Measurements from ENCODE around the gene CXorf66. TPM values are rescaled to one million over a fixed set of nuclear protein-coding genes. Genes with fewer than 3 reads are reported as not detected.

Gene CXorf66
- total and polyA plus RNA-seq, 9 of the 15 experiments (the other 6 are each of a cell fraction or from before 2014, with no cell fraction given): not detected

GRCh38 chrX:139932901-139933796 lies 32.2 kb downstream of the CXorf66 start, which contains the start of gene ATP11C (continued):
- TF ChIP-seq TSHZ1 (CRISPR knock-in tag; IDR thresholded peaks at IDR 0.05): no peak
- peak; percentile 49 to 78; a peak in 3 of 4 replicates for TF ChIP-seq MAZ (CRISPR knock-in tag; conservative IDR thresholded peaks at IDR 0.05 in 1 of 2, IDR thresholded peaks at IDR 0.05 in 1 of 2)
- TF ChIP-seq, protein P1, sequence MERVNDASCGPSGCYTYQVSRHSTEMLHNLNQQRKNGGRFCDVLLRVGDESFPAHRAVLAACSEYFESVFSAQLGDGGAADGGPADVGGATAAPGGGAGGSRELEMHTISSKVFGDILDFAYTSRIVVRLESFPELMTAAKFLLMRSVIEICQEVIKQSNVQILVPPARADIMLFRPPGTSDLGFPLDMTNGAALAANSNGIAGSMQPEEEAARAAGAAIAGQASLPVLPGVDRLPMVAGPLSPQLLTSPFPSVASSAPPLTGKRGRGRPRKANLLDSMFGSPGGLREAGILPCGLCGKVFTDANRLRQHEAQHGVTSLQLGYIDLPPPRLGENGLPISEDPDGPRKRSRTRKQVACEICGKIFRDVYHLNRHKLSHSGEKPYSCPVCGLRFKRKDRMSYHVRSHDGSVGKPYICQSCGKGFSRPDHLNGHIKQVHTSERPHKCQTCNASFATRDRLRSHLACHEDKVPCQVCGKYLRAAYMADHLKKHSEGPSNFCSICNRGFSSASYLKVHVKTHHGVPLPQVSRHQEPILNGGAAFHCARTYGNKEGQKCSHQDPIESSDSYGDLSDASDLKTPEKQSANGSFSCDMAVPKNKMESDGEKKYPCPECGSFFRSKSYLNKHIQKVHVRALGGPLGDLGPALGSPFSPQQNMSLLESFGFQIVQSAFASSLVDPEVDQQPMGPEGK (CRISPR knock-in tag; IDR thresholded peaks at IDR 0.05; ENCODE audit: borderline replicate concordance): no peak
- TF ChIP-seq CHCHD3 (CRISPR knock-in tag; IDR thresholded peaks at IDR 0.05): no peak
- no peak for TF ChIP-seq PHB2 (IDR thresholded peaks at IDR 0.05; ENCODE audit: low read depth)
- no peak for TF ChIP-seq ARID1B (IDR thresholded peaks at IDR 0.05)
- TF ChIP-seq, protein P2, sequence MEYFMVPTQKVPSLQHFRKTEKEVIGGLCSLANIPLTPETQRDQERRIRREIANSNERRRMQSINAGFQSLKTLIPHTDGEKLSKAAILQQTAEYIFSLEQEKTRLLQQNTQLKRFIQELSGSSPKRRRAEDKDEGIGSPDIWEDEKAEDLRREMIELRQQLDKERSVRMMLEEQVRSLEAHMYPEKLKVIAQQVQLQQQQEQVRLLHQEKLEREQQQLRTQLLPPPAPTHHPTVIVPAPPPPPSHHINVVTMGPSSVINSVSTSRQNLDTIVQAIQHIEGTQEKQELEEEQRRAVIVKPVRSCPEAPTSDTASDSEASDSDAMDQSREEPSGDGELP (CRISPR knock-in tag; IDR thresholded peaks at IDR 0.05; ENCODE audit: borderline replicate concordance): peak; percentile 63; the same call in 1 of the 2 replicates
- TF ChIP-seq POLR2AphosphoS2 (IDR thresholded peaks at IDR 0.05; ENCODE audit: low read length): no peak
- no peak for TF ChIP-seq CREBBP (IDR thresholded peaks at IDR 0.05; ENCODE audit: low read depth, low read length)
- peak; percentile 81 for TF ChIP-seq ZFX (CRISPR knock-in tag; IDR thresholded peaks at IDR 0.05)
- no peak for TF ChIP-seq RBM17 (IDR thresholded peaks at IDR 0.05; ENCODE audit: borderline replicate concordance, low read depth, low read length)
- peak; percentile 49; the same call in 1 of the 2 replicates for TF ChIP-seq L3MBTL2 (IDR thresholded peaks at IDR 0.05)
- no peak for TF ChIP-seq BRF1 (IDR thresholded peaks at IDR 0.05; ENCODE audit: borderline replicate concordance, extremely low read depth, insufficient read length)
- peak; percentile 74 for TF ChIP-seq RBFOX2 (IDR thresholded peaks at IDR 0.05; ENCODE audit: low read depth, low read length)
- TF ChIP-seq ZFP36 (IDR thresholded peaks at IDR 0.05; ENCODE audit: low read depth, low read length, partially characterized antibody): no peak
- no peak for TF ChIP-seq ZNF232 (CRISPR knock-in tag; IDR thresholded peaks at IDR 0.05)
- no peak for TF ChIP-seq ZNF668 (CRISPR knock-in tag; IDR thresholded peaks at IDR 0.05)
- TF ChIP-seq, protein P3, sequence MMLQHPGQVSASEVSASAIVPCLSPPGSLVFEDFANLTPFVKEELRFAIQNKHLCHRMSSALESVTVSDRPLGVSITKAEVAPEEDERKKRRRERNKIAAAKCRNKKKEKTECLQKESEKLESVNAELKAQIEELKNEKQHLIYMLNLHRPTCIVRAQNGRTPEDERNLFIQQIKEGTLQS (IDR thresholded peaks at IDR 0.05): no peak
- TF ChIP-seq, protein P3 (CRISPR knock-in tag; conservative IDR thresholded peaks at IDR 0.05): no peak

Measured in K562 (cell line).